ENCODE results near the gene BFSP1. TPM values are rescaled to one million over a fixed set of nuclear protein-coding genes. Genes with fewer than 3 reads are reported as not detected.

BFSP1 gene
- total RNA-seq, 1 donor from 2014 or later, result 0.83 TPM

- DNase-seq (ENCODE audit: low spot score), result no peak
- intact Hi-C loops (cut with DNase I), result no loop called here
Measured at GRCh38 chr20:17445543-17445942, 85.6 kb downstream of the BFSP1 start.

GRCh38 chr20:17444091-17444490 is 87.1 kb downstream of the BFSP1 start:
- intact Hi-C loops (cut with DNase I), result no loop called here
- no peak for DNase-seq (ENCODE audit: low spot score)

Other genes with a start within 250 kb of the BFSP1 start
- gene DSTN, start 38.7 kb upstream of the BFSP1 start, total RNA-seq, result 569 TPM
- 46.7 TPM for gene RRBP1, start 150.9 kb upstream of the BFSP1 start, total RNA-seq
- gene BANF2, start 168.6 kb upstream of the BFSP1 start, total RNA-seq, result not detected

Data from cardiac septum (tissue), 1 donor.